Liver (tissue), 9 donors: ENCODE results near the gene GLB1L3. TPM values are rescaled to one million over a fixed set of nuclear protein-coding genes. Genes with fewer than 3 reads are reported as not detected.

Experiments used
- DNase-seq: peaks from one replicate; pipeline ENCODE4 v3.0.0-alpha.2; 2017; ENCODE audit warnings: low spot score
- H3K27ac ChIP-seq, 2 donors: one replicate each; pipeline ENCODE4 v1.7.0; 2013; ENCODE audit warnings: inconsistent platforms in 2 of 2, low read length in 2 of 2, control low read depth in 1 of 2, low read depth in 1 of 2, mild to moderate bottlenecking in 1 of 2
- H3K27me3 ChIP-seq, 4 donors: one replicate each; pipeline versions ENCODE4 v1.6.1 to v1.7.0; 2013; ENCODE audit warnings: low read length in 3 of 4, inconsistent platforms in 1 of 4, mild to moderate bottlenecking in 1 of 4, moderate library complexity in 1 of 4; ENCODE audit not compliant: control insufficient read depth in 4 of 4, insufficient read depth in 4 of 4
- H3K36me3 ChIP-seq, 4 donors: one replicate each; pipeline versions ENCODE4 v1.6.1 to v1.7.0; 2013; ENCODE audit warnings: low read length in 3 of 4, mild to moderate bottlenecking in 3 of 4, low read depth in 1 of 4, moderate library complexity in 1 of 4; ENCODE audit not compliant: control insufficient read depth in 4 of 4, insufficient read depth in 3 of 4
- H3K4me1 ChIP-seq, 4 donors: one replicate each; pipeline versions ENCODE4 v1.6.1 to v1.7.0; 2013; ENCODE audit warnings: low read length in 3 of 4, mild to moderate bottlenecking in 3 of 4, moderate library complexity in 1 of 4; ENCODE audit not compliant: control insufficient read depth in 4 of 4, insufficient read depth in 4 of 4
- H3K4me3 ChIP-seq, 3 donors: one replicate each; pipeline versions ENCODE4 v1.6.1 to v1.7.0; 2013; ENCODE audit warnings: low read length in 3 of 3, control low read depth in 1 of 3, low read depth in 1 of 3, mild to moderate bottlenecking in 1 of 3
- H3K9ac ChIP-seq, 2 donors: one replicate each; pipeline ENCODE4 v1.7.0; 2013; ENCODE audit warnings: low read length in 2 of 2, mild to moderate bottlenecking in 2 of 2, moderate library complexity in 2 of 2, control low read depth in 1 of 2, low read depth in 1 of 2
- H3K9me3 ChIP-seq, 4 donors: one replicate each; pipeline versions ENCODE4 v1.6.1 to v1.7.0; 2013; ENCODE audit warnings: low read length in 3 of 4; ENCODE audit not compliant: control insufficient read depth in 4 of 4
- ATF3 ChIP-seq: IDR thresholded peaks from 2 replicates; pipeline ENCODE4 v1.6.1; 2016; ENCODE audit warnings: antibody characterized with exemption
- CTCF ChIP-seq: fragments of 150-350 bp; IDR thresholded peaks from 2 replicates; pipeline ENCODE4 v1.5.1; 2017; ENCODE audit warnings: improper control_type of control experiment, low read depth, low read length; ENCODE audit not compliant: missing input control
- EGR1 ChIP-seq, 2 donors: IDR thresholded peaks; 2 replicates each; pipeline ENCODE4 v1.6.1; 2016 to 2018; ENCODE audit warnings: antibody characterized with exemption in 2 of 2, low read depth in 2 of 2
- FOXA1 ChIP-seq: IDR thresholded peaks from 2 replicates; pipeline ENCODE4 v1.6.1; 2016; ENCODE audit warnings: antibody characterized with exemption
- FOXA2 ChIP-seq: IDR thresholded peaks from 2 replicates; pipeline ENCODE4 v1.6.1; 2016; ENCODE audit warnings: antibody characterized with exemption
- GABPA ChIP-seq, 2 donors: IDR thresholded peaks in 1 of 2; conservative IDR thresholded peaks in 1 of 2; 2 replicates each; pipeline ENCODE4 v1.6.1; 2016; ENCODE audit warnings: antibody characterized with exemption in 2 of 2, mild to moderate bottlenecking in 1 of 2, moderate library complexity in 1 of 2
- HNF4A ChIP-seq, 2 donors: conservative IDR thresholded peaks; 2 replicates each; pipeline ENCODE4 v1.6.1; 2016; ENCODE audit warnings: antibody characterized with exemption in 2 of 2, mild to moderate bottlenecking in 2 of 2
- HNF4G ChIP-seq: IDR thresholded peaks from 2 replicates; pipeline ENCODE4 v1.6.1; 2016; ENCODE audit warnings: antibody characterized with exemption
- JUND ChIP-seq, 2 donors: IDR thresholded peaks; 2 replicates each; pipeline ENCODE4 v1.6.1; 2016; ENCODE audit warnings: antibody characterized with exemption in 2 of 2
- MAX ChIP-seq: IDR thresholded peaks from 2 replicates; pipeline ENCODE4 v1.6.1; 2016; ENCODE audit warnings: antibody characterized with exemption
- NR2F2 ChIP-seq: IDR thresholded peaks from 2 replicates; pipeline ENCODE4 v1.6.1; 2016; ENCODE audit warnings: antibody characterized with exemption
- RAD21 ChIP-seq, 2 donors: IDR thresholded peaks; 2 replicates each; pipeline ENCODE4 v1.6.1; 2016; ENCODE audit warnings: antibody characterized with exemption in 2 of 2, mild to moderate bottlenecking in 2 of 2
- REST ChIP-seq: IDR thresholded peaks from 2 replicates; pipeline ENCODE4 v1.6.1; 2016; ENCODE audit warnings: antibody characterized with exemption, mild to moderate bottlenecking
- RXRA ChIP-seq, 2 donors: IDR thresholded peaks; 2 replicates each; pipeline ENCODE4 v1.6.1; 2017 to 2018; ENCODE audit warnings: antibody characterized with exemption in 2 of 2, mild to moderate bottlenecking in 1 of 2
- SP1 ChIP-seq: IDR thresholded peaks from 2 replicates; pipeline ENCODE4 v1.6.1; 2018; ENCODE audit warnings: antibody characterized with exemption, mild to moderate bottlenecking
- TAF1 ChIP-seq: conservative IDR thresholded peaks from 2 replicates; pipeline ENCODE4 v1.6.1; 2016; ENCODE audit warnings: antibody characterized with exemption, mild to moderate bottlenecking
- YY1 ChIP-seq: IDR thresholded peaks from 2 replicates; pipeline ENCODE4 v1.6.1; 2016; ENCODE audit warnings: antibody characterized with exemption, mild to moderate bottlenecking
- ZBTB33 ChIP-seq: IDR thresholded peaks from 2 replicates; pipeline ENCODE4 v1.6.1; 2016; ENCODE audit warnings: antibody characterized with exemption
- WGBS: extraction: QIAGEN DNeasy Blood & Tissue Kit; methylation state at CpG from one replicate; pipeline ENCODE4 v1.1.7; 2013; 5-methylcytosine and 5-hydroxymethylcytosine counted together
- polyA plus RNA-seq, 2 donors: library from polyadenylated mRNA; stranded (reverse) in 1 of 2; unstranded in 1 of 2; fragments of 200-250 nt in 1 of 2; fragments of >200 nt in 1 of 2; fragmentation: Nextera tagmentation in 1 of 2; extraction: Ambion mirVana in 1 of 2; gene quantifications; one replicate each; pipeline versions ENCODE4 v1.2.1 to v1.2.3, GENCODE V29; 2013 to 2015
- total RNA-seq, 2 donors: library from RNA; depleted of rRNA; stranded (reverse); fragments of >200 nt; gene quantifications; one replicate each; pipeline ENCODE4 v1.2.3, GENCODE V29; 2014
- donor health status: healthy.
- donor health status: healthy.
- donor health status: healthy.
- donor health status: healthy.
- donor health status: healthy.

Gene GLB1L3
- total and polyA plus RNA-seq, 4 donors: 0.08 TPM; not detected in 3

- TF ChIP-seq MAX (no peak), TAF1 (no peak), YY1 (no peak), FOXA1 (no peak), RXRA (IDR thresholded peaks at IDR 0.05) (no peak), FOXA2 (no peak), HNF4G (no peak), EGR1 (IDR thresholded peaks at IDR 0.05; ENCODE audit: low read depth in 2 of 2) (no peak), JUND (IDR thresholded peaks at IDR 0.05) (no peak), SP1 (no peak), ATF3 (no peak), REST (no peak), ZBTB33 (no peak), HNF4A (conservative IDR thresholded peaks at IDR 0.05) (no peak), GABPA (IDR thresholded peaks at IDR 0.05 in 1 of 2, conservative IDR thresholded peaks at IDR 0.05 in 1 of 2) (no peak), NR2F2 (no peak), RAD21 (IDR thresholded peaks at IDR 0.05) (no peak)
- no peak overlapping the region for H3K4me3 ChIP-seq
- no peak overlapping the region for H3K27ac ChIP-seq
- peaks cover 4 to 31% (median 18%) of the 10 kb centered on the region in 4 donors for H3K36me3 ChIP-seq
- H3K9ac ChIP-seq: no peak overlapping the region
- no peaks in the 10 kb centered on the region for H3K9me3 ChIP-seq
- DNase-seq: no peak
- peaks cover 4 to 12% (median 9%) of the 10 kb centered on the region in 4 donors for H3K4me1 ChIP-seq
- 96% methylated on average over 11 of the region's 11 CpGs for WGBS
- H3K27me3 ChIP-seq: no peaks in the 10 kb centered on the region
Observed at GRCh38 chr11:134257101-134257500, 19.1 kb upstream of the GLB1L3 start.

- DNase-seq: no peak
- WGBS: 93% methylated on average over 4 of the region's 4 CpGs
- H3K9ac ChIP-seq: no peak overlapping the region
- no peaks in the 10 kb centered on the region for H3K9me3 ChIP-seq
- H3K4me1 ChIP-seq: peaks cover 0 to 6% (median 3%) of the 10 kb centered on the region in 4 donors
- H3K4me3 ChIP-seq: no peak overlapping the region
- no peak overlapping the region for H3K27ac ChIP-seq
- H3K36me3 ChIP-seq: peaks cover 4 to 43% (median 28%) of the 10 kb centered on the region in 4 donors
- H3K27me3 ChIP-seq: no peaks in the 10 kb centered on the region
- TF ChIP-seq JUND (IDR thresholded peaks at IDR 0.05) (no peak), TAF1 (no peak), MAX (no peak), YY1 (no peak), FOXA1 (no peak), HNF4A (conservative IDR thresholded peaks at IDR 0.05) (no peak), CTCF (no peak), RAD21 (IDR thresholded peaks at IDR 0.05) (no peak), SP1 (no peak), ATF3 (no peak), GABPA (IDR thresholded peaks at IDR 0.05 in 1 of 2, conservative IDR thresholded peaks at IDR 0.05 in 1 of 2) (no peak), ZBTB33 (no peak), HNF4G (no peak), EGR1 (IDR thresholded peaks at IDR 0.05; ENCODE audit: low read depth in 2 of 2) (no peak), NR2F2 (no peak)
Observed at GRCh38 chr11:134258577-134258976, 17.6 kb upstream of the GLB1L3 start.
